Spleen (tissue), 11 donors: ENCODE data around the gene ISY1. TPM values are rescaled to one million over a fixed set of nuclear protein-coding genes. Genes with fewer than 3 reads are reported as not detected.

ENCODE experiments used
- DNase-seq: peaks from one replicate; pipeline ENCODE4 v3.0.0-alpha.2; 2020
- H3K27ac ChIP-seq, 8 donors: fragments of 200-600 bp; sonication (generic) in 7 of 8; 1 replicate in 4 of 8; 2 replicates in 4 of 8; pipeline versions ENCODE4 v1.5.0 to v1.8.0; 2016 to 2021; ENCODE audit warnings: inconsistent platforms in 4 of 8, mild to moderate bottlenecking in 4 of 8, moderate library complexity in 1 of 8
- H3K27me3 ChIP-seq, 7 donors: fragments of 200-600 bp; sonication (generic) in 6 of 7; replicated peaks in 1 of 7; 1 replicate in 4 of 7; 2 replicates in 3 of 7; pipeline versions ENCODE4 v1.5.0 to v1.8.0; 2016 to 2021; ENCODE audit warnings: inconsistent platforms in 3 of 7, mild to moderate bottlenecking in 1 of 7
- H3K36me3 ChIP-seq, 6 donors: fragments of 200-600 bp; sonication (generic) in 5 of 6; 1 replicate in 4 of 6; 2 replicates in 2 of 6; pipeline versions ENCODE4 v1.5.0 to v1.8.0; 2016 to 2021; ENCODE audit warnings: inconsistent platforms in 2 of 6
- H3K4me1 ChIP-seq, 6 donors: fragments of 200-600 bp; sonication (generic) in 5 of 6; 1 replicate in 3 of 6; 2 replicates in 3 of 6; pipeline versions ENCODE4 v1.5.0 to v1.8.0; 2016 to 2021; ENCODE audit warnings: inconsistent platforms in 3 of 6
- H3K4me3 ChIP-seq, 8 donors: fragments of 200-600 bp; sonication (generic) in 7 of 8; 1 replicate in 4 of 8; 2 replicates in 4 of 8; pipeline versions ENCODE4 v1.5.0 to v1.8.0; 2016 to 2021; ENCODE audit warnings: inconsistent platforms in 4 of 8, mild to moderate bottlenecking in 4 of 8, moderate library complexity in 2 of 8
- H3K9me3 ChIP-seq, 8 donors: fragments of 200-600 bp; sonication (generic) in 7 of 8; 1 replicate in 4 of 8; 2 replicates in 4 of 8; pipeline versions ENCODE4 v1.5.0 to v1.8.0; 2016 to 2021; ENCODE audit warnings: inconsistent platforms in 4 of 8
- POLR2A ChIP-seq, 3 donors: fragments of 450-650 bp; IDR thresholded peaks; one replicate each; pipeline ENCODE4 v1.5.1; 2017; ENCODE audit warnings: antibody characterized with exemption in 3 of 3, mild to moderate bottlenecking in 1 of 3
- POLR2AphosphoS5 ChIP-seq, 3 donors: sonication (generic); formaldehyde crosslinking; IDR thresholded peaks; one replicate each; pipeline ENCODE4 v1.5.1; 2017; ENCODE audit warnings: antibody characterized with exemption in 3 of 3
- WGBS, 5 donors: extraction: QIAGEN DNeasy Blood & Tissue Kit in 3 of 5; methylation state at CpG; one replicate each; pipeline versions ENCODE4 v1.1.5 to v1.1.7; 2013 to 2018; 5-methylcytosine and 5-hydroxymethylcytosine counted together
- intact Hi-C: fragments of 100-400 bp; cut with DNase I; formaldehyde crosslinking; loops from one replicate; pipeline ENCODE4 v1.15.0; 2023; ENCODE audit warnings: low total_unique reads
- polyA plus RNA-seq, 3 donors: library from polyadenylated mRNA; stranded (reverse); fragments of 200-250 nt; gene quantifications; one replicate each; pipeline ENCODE4 v1.2.1, GENCODE V29; 2013
- total RNA-seq, 7 donors: library from RNA; depleted of rRNA in 3 of 7; stranded (reverse); fragments of >200 nt in 3 of 7; fragmentation: NEBNext Ultra II Directional in 4 of 7; extraction: Animal tissue kit (Norgen Biotek cat#: 25700) in 4 of 7; gene quantifications; one replicate each; pipeline versions ENCODE4 v1.1.0 to v1.2.1, GENCODE V29; 2016 to 2021
- TF ChIP-seq, protein P1 (sequence below), 11 experiments: fragments of 200-600 bp in 7 of 11; fragments of 450-650 bp in 4 of 11; sonication (generic) in 4 of 11; IDR thresholded peaks in 8 of 11; conservative IDR thresholded peaks in 3 of 11; 1 replicate in 7 of 11; 2 replicates in 4 of 11; pipeline versions ENCODE4 v1.4.0 to v1.8.0; 2016 to 2021; ENCODE audit warnings: antibody characterized with exemption in 11 of 11, inconsistent platforms in 4 of 11, mild to moderate bottlenecking in 1 of 11
- donor health status: healthy with polysubstance abuse.
- donor health status: DM: no; HTN: no; CAD: no; lungs with moderate emphysema.
- donor health status: DM: no; HTN: no; CAD: no.
- donor health status: Bipolar disorder and iron deficiency.
- donor health status: healthy.
- donor health status: DM: no; HTN: no; CAD: no.
- donor health status: DM: yes; HTN: yes; CAD: no.

The ISY1 gene
- total and polyA plus RNA-seq, 10 donors, result 21.4 to 33.8 (median 27.5) TPM

DNA sequence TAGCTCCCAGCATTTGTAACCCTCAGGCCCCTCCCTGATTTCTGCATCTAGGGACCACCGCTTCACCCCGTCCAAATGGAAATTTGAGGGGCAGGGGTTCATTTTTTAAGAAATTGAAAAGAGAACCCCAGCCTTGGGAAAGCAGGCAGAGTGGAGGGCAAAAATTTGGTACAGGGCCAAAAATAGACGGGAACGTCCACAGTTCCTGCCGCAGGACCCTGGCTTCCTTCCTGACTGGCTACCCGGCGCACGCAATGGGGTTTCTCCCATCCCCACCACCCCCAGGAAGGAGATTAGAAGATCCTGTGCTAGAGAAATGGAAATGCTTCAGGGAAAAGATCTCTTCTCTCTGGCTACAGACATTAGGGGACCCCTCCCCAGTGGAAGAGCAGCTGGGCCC is 79.4 kb downstream of the ISY1 start:
- intact Hi-C loops, result no loop called here
- WGBS, 5 donors, result 49 to 86% (median 71%) methylated on average over 8 of the region's 8 CpGs
- TF ChIP-seq, protein P1, sequence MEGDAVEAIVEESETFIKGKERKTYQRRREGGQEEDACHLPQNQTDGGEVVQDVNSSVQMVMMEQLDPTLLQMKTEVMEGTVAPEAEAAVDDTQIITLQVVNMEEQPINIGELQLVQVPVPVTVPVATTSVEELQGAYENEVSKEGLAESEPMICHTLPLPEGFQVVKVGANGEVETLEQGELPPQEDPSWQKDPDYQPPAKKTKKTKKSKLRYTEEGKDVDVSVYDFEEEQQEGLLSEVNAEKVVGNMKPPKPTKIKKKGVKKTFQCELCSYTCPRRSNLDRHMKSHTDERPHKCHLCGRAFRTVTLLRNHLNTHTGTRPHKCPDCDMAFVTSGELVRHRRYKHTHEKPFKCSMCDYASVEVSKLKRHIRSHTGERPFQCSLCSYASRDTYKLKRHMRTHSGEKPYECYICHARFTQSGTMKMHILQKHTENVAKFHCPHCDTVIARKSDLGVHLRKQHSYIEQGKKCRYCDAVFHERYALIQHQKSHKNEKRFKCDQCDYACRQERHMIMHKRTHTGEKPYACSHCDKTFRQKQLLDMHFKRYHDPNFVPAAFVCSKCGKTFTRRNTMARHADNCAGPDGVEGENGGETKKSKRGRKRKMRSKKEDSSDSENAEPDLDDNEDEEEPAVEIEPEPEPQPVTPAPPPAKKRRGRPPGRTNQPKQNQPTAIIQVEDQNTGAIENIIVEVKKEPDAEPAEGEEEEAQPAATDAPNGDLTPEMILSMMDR (IDR thresholded peaks at IDR 0.05 in 8 of 11, conservative IDR thresholded peaks at IDR 0.05 in 3 of 11), result no peak
- TF ChIP-seq POLR2AphosphoS5 (IDR thresholded peaks at IDR 0.05) (no peak), POLR2A (IDR thresholded peaks at IDR 0.05) (no peak)
- no peak overlapping the region for H3K27ac ChIP-seq
- H3K4me1 ChIP-seq, result no peaks in the 10 kb centered on the region
- no peaks in the 10 kb centered on the region for H3K9me3 ChIP-seq
- no peak for DNase-seq
- H3K4me3 ChIP-seq, result no peak overlapping the region
- H3K27me3 ChIP-seq, result peaks cover 0 to 4% (median 0%) of the 10 kb centered on the region in 7 donors
- no peaks in the 10 kb centered on the region for H3K36me3 ChIP-seq

DNA sequence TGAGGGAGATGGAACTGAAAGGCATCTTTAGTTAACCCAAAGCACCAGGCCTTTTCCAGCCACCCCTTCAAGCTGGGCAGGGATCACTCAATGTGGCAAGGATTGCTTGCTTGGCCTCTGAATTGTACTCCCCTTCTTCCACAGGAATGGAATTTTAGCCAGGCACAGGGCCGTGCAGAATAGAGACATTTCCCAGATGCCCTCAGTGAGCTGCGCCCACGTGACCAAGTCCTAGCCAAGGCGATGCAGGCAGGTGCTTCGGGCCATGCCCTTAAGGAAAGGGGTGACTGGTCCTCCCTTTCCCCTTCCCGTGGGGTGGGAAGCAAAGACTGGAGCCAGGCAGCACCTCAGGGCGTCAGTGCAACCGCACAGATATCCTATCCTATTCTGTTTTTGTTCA is 82.4 kb downstream of the ISY1 start:
- Histone ChIP-seq H3K36me3 (no peaks in the 10 kb centered on the region), H3K4me1 (no peaks in the 10 kb centered on the region), H3K27ac (no peak overlapping the region), H3K4me3 (no peak overlapping the region), H3K9me3 (no peaks in the 10 kb centered on the region), H3K27me3 (peaks cover 0 to 4% (median 0%) of the 10 kb centered on the region in 7 donors)
- TF ChIP-seq POLR2AphosphoS5 (IDR thresholded peaks at IDR 0.05) (no peak), POLR2A (IDR thresholded peaks at IDR 0.05) (no peak)
- TF ChIP-seq, protein P1 (IDR thresholded peaks at IDR 0.05 in 8 of 11, conservative IDR thresholded peaks at IDR 0.05 in 3 of 11), result no peak
- 79 to 95% (median 92%) methylated on average over 8 of the region's 8 CpGs for WGBS, 5 donors
- no peak for DNase-seq
- intact Hi-C loops, result no loop called here

Other genes starting within 250 kb of the ISY1 start
- gene CFAP92, start 167.0 kb downstream of the ISY1 start, total RNA-seq, result 1 to 10 TPM; 1.1 to 3.1 (median 1.3) TPM
- under 1 TPM; 0.29 to 0.63 (median 0.45) TPM for gene CFAP92, start 167.0 kb downstream of the ISY1 start, polyA plus RNA-seq
- gene EFCC1, start 159.8 kb downstream of the ISY1 start, total RNA-seq, result 10 to 100 TPM in 2 of 7 donors, 1 to 10 TPM in 5; 3.7 to 11.2 (median 7.6) TPM
- 1 to 10 TPM; 2.0 to 8.9 (median 8.7) TPM for gene EFCC1, start 159.8 kb downstream of the ISY1 start, polyA plus RNA-seq
- gene GP9, start 100.3 kb downstream of the ISY1 start, total RNA-seq, result 10 to 100 TPM in 1 of 7 donors, 1 to 10 TPM in 6; 4.2 to 14.9 (median 7.9) TPM
- gene GP9, start 100.3 kb downstream of the ISY1 start, polyA plus RNA-seq, result 1 to 10 TPM; 1.4 to 5.5 (median 2.2) TPM
- 10 to 100 TPM; 26.7 to 49.6 (median 31.9) TPM for gene RAB43, start 39.3 kb downstream of the ISY1 start, total RNA-seq
- 10 to 100 TPM in 1 of 3 donors, 1 to 10 TPM in 2; 3.1 to 12.5 (median 3.2) TPM for gene RAB43, start 39.3 kb downstream of the ISY1 start, polyA plus RNA-seq
- gene CNBP, start 22.8 kb upstream of the ISY1 start, total RNA-seq, result 100 to 1,000 TPM; 252 to 420 (median 279) TPM
- 100 to 1,000 TPM; 301 to 360 (median 324) TPM for gene CNBP, start 22.8 kb upstream of the ISY1 start, polyA plus RNA-seq
- 100 to 1,000 TPM in 5 of 7 donors, 10 to 100 TPM in 2; 90.8 to 134 (median 116) TPM for gene COPG1, start 88.5 kb upstream of the ISY1 start, total RNA-seq
- 10 to 100 TPM; 47.8 to 52.3 (median 49.8) TPM for gene COPG1, start 88.5 kb upstream of the ISY1 start, polyA plus RNA-seq
- gene HMCES, start 117.8 kb upstream of the ISY1 start, total RNA-seq, result 10 to 100 TPM; 24.0 to 31.9 (median 30.7) TPM
- gene HMCES, start 117.8 kb upstream of the ISY1 start, polyA plus RNA-seq, result 10 to 100 TPM; 16.1 to 60.7 (median 18.8) TPM